Upper lobe of right lung (tissue), 1 donor: Measurements from ENCODE around the gene CORO6. TPM values are rescaled to one million over a fixed set of nuclear protein-coding genes. Genes with fewer than 3 reads are reported as not detected.
A peak's percentile ranks its signal among the peaks of the same experiment; 100 is the strongest.

ENCODE experiments used
- ATAC-seq: fragments of 200-7000 bp; cut with Tn5 transposase; one replicate; pipeline ENCODE4 v1.9.1; 2020; ENCODE audit warnings: mild to moderate bottlenecking, moderate library complexity
- DNase-seq: peaks from one replicate; pipeline ENCODE4 v3.0.0-alpha.2; 2020
- H3K27ac ChIP-seq: fragments of 200-600 bp; one replicate; pipeline ENCODE4 v1.8.0; 2022
- H3K27me3 ChIP-seq: fragments of 200-600 bp; one replicate; pipeline ENCODE4 v1.8.0; 2022; ENCODE audit warnings: mild to moderate bottlenecking
- H3K36me3 ChIP-seq: fragments of 200-600 bp; one replicate; pipeline ENCODE4 v1.8.0; 2022
- H3K4me1 ChIP-seq: fragments of 200-600 bp; one replicate; pipeline ENCODE4 v1.8.0; 2022
- H3K4me3 ChIP-seq: fragments of 200-600 bp; one replicate; pipeline ENCODE4 v1.8.0; 2022; ENCODE audit warnings: mild to moderate bottlenecking
- H3K9me3 ChIP-seq: fragments of 200-600 bp; one replicate; pipeline ENCODE4 v1.8.0; 2022
- CTCF ChIP-seq: fragments of 200-600 bp; IDR thresholded peaks from one replicate; pipeline ENCODE4 v1.8.0; 2022; ENCODE audit warnings: antibody characterized with exemption
- intact Hi-C: fragments of 100-400 bp; cut with DNase I; formaldehyde crosslinking; loops from one replicate; pipeline ENCODE4 v1.11.0; 2022
- total RNA-seq: library from RNA; stranded (reverse); fragmentation: NEBNext Ultra II Directional; extraction: Animal tissue kit (Norgen Biotek cat#: 25700); gene quantifications from one replicate; pipeline ENCODE4 v1.2.1, GENCODE V29; 2021
- donor health status: DM: no; HTN: yes; CAD: no; lungs with severe emphysema.

CORO6 gene
- total RNA-seq, 1 donor from 2014 or later: 7.7 TPM

DNA sequence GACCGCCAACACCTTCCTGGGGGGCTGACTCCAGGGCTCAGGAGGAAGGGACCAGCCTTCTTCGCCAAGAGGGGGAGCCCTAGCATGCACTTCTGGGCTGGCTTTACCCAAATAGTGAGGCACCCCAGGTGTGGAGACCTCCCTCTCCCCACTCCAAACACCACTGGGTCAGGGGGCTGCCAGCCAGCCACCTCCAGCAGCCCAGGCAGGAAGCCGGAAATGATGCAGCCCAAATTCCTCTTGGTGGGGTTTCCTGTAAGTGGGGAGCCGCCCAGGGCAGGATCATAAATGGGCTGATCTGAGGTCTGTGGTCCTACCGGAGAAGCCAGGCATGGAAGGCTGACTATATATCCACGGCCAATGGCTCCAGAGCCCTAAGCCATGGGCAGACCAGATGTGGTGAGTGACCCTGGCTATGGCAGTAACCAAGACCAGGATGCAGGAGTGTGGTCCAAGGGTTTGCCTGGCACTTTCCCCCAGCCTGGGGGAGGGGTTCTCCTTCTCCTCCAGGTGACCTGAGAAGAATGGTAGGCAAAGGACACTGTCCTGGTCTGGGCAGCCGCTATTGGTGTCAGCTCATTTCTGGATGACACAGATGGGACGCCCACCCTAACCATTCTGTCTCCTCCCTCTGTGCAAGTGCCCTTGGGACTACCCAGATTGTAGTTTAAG is 37.5 kb downstream of the CORO6 start:
- Histone ChIP-seq H3K4me1 (peaks cover 36% of the 10 kb centered on the region), H3K36me3 (peaks cover 22% of the 10 kb centered on the region), H3K4me3 (peak overlapping the region; percentile 43), H3K27me3 (no peaks in the 10 kb centered on the region), H3K9me3 (no peaks in the 10 kb centered on the region), H3K27ac (peak overlapping the region; percentile 73)
- ATAC-seq (no peak), DNase-seq (no peak)
- intact Hi-C loops: no loop called here
- TF ChIP-seq CTCF: peak; percentile 17

DNA sequence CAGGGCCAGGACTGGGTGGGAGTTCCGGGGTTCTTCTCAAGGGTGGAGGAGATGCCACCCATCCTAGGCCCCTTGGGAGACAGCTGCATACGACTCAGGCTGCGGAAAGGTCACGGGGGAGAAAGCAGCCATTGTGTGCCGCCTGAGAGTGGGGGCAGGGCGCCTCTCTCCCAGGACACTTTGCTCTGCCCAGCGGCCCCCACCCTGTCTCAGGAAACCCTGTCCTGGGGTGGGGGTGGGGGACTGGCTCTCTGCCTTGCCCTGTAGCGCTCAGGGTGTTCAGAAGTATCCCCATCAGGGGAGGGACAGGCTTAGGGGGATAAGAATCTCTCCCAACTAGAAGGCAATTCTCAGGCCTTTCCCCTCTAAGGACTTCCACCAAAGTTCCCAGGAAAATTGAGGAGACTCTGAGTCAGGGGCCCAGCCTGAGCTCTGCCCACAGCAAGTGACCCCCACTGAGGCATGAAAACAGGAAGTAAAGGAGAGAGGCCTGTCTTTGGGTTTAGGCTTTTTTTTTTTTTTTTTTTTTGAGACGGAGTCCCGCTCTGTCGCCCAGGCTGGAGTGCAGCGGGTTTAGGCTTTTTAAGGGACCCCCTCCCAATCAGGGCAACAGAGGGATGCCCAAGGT is 38.1 kb downstream of the CORO6 start:
- DNase-seq (peak; percentile 67), ATAC-seq (no peak)
- H3K27ac ChIP-seq: peak overlapping the region; percentile 73

DNA sequence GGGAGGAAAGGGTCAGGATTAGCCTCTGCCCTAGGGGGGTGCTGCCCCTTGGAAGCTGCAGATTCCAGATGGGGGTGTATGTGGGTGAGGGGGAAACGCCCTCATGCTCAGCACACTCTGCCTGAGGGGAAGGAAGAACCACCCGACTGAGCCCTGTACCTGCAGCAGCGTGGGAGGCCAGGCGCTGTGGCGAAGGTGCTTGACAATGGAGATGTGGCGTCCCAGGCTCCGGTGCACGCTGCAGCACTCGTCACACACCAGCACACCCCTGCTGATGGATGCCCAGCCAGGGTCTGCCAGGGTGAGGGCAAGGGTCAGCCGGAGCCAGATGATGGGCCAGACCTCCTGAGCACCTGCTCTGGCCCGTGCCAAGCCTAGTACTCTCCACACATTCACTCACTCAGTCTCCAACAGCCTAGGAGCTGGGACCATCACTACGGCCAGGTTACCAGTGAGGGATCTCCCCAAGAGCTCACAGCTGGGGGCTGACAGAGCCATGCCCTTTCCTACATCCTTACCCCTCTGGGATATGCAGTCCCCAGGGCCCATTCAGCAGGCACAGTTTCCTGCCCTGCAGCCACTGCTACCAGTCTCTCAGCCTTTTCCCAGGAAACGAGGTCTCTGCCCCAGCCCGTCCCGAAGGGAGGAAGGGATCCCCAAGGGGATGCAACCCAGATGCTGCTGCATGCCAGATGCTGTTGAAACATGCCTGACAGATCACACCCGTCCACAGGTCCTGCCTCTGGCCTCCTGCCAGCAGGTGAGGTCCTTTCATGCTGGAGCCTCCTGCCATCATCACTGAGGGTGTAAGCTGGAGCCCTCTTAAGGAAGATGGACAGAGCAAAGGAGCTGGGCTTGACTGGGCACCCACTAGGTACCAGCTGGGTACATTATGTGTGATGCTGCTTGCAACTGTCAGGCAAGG is 39.1 kb downstream of the CORO6 start:
- Histone ChIP-seq H3K27me3 (no peaks in the 10 kb centered on the region), H3K4me3 (no peak overlapping the region), H3K27ac (peak overlapping the region; percentile 73), H3K36me3 (peaks cover 22% of the 10 kb centered on the region), H3K9me3 (no peaks in the 10 kb centered on the region), H3K4me1 (peaks cover 30% of the 10 kb centered on the region)
- intact Hi-C loops: no loop called here
- no peak for TF ChIP-seq CTCF
- DNase-seq: no peak
- ATAC-seq: no peak

More for the DNA sequence above, 38.1 kb downstream of the CORO6 start:
- Histone ChIP-seq H3K27me3 (no peaks in the 10 kb centered on the region), H3K4me3 (peak overlapping the region; percentile 11), H3K4me1 (peaks cover 30% of the 10 kb centered on the region), H3K36me3 (peaks cover 22% of the 10 kb centered on the region), H3K9me3 (no peaks in the 10 kb centered on the region)
- intact Hi-C loops: no loop called here
- no peak for TF ChIP-seq CTCF

GRCh38 chr17:29582772-29583171 is 39.9 kb downstream of the CORO6 start:
- peaks cover 23% of the 10 kb centered on the region for H3K4me1 ChIP-seq
- no peak overlapping the region for H3K27ac ChIP-seq
- TF ChIP-seq CTCF: no peak
- no peak for ATAC-seq
- intact Hi-C loops: no loop called here
- H3K36me3 ChIP-seq: peaks cover 30% of the 10 kb centered on the region
- H3K4me3 ChIP-seq: no peak overlapping the region
- no peaks in the 10 kb centered on the region for H3K9me3 ChIP-seq
- no peak for DNase-seq
- no peaks in the 10 kb centered on the region for H3K27me3 ChIP-seq

DNA sequence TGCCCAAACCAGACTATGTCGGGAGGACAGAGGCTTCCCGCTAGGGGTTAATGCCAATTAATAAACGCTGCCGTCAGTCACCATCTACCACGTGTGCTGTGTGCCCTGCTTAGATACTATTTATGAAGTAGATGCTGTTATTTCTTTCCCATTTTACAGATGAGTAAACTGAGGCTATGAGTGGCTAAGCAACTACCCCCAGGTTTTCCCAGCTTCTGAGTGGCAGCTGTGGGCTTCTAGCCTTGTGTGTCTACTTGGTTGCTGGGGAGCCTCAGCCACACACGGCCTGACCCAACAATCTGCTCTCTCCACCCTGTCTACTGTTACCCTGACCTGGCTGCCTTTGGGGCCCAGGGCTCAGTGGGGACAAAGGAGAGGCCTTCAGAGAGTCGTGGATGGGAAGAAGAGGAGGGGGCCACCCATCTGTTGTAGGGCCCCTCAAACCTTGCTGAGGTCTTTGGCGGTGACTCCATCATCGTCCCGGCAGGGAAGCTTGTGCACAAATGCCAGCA is 40.4 kb downstream of the CORO6 start:
- Histone ChIP-seq H3K27ac (no peak overlapping the region), H3K4me1 (peaks cover 19% of the 10 kb centered on the region), H3K36me3 (peaks cover 35% of the 10 kb centered on the region), H3K27me3 (no peaks in the 10 kb centered on the region), H3K9me3 (no peaks in the 10 kb centered on the region), H3K4me3 (no peak overlapping the region)
- DNase-seq (no peak), ATAC-seq (no peak)
- intact Hi-C loops: no loop called here
- TF ChIP-seq CTCF: no peak
